GM12875 (cell line): ENCODE results near the gene TEX12.

Source experiments
- H3K4me3 ChIP-seq: one replicate; pipeline ENCODE4 v1.5.1; 2011; ENCODE audit warnings: low read depth, low read length, control low read depth
- TF ChIP-seq, protein P1 (sequence below): IDR thresholded peaks from 2 replicates; pipeline ENCODE4 v1.5.1; 2011; ENCODE audit warnings: low read depth, mild to moderate bottlenecking, control low read depth, inconsistent platforms, low read length, moderate library complexity, borderline replicate concordance; ENCODE audit not compliant: insufficient read depth

The TEX12 gene

GRCh38 chr11:112167145-112167544 is at the start of gene TEX12:
Gene TEX12, plus strand, starts transcription at chr11:112167372. Its CDS starts 1,897 bp downstream, at chr11:112169269.
- TF ChIP-seq, protein P1, sequence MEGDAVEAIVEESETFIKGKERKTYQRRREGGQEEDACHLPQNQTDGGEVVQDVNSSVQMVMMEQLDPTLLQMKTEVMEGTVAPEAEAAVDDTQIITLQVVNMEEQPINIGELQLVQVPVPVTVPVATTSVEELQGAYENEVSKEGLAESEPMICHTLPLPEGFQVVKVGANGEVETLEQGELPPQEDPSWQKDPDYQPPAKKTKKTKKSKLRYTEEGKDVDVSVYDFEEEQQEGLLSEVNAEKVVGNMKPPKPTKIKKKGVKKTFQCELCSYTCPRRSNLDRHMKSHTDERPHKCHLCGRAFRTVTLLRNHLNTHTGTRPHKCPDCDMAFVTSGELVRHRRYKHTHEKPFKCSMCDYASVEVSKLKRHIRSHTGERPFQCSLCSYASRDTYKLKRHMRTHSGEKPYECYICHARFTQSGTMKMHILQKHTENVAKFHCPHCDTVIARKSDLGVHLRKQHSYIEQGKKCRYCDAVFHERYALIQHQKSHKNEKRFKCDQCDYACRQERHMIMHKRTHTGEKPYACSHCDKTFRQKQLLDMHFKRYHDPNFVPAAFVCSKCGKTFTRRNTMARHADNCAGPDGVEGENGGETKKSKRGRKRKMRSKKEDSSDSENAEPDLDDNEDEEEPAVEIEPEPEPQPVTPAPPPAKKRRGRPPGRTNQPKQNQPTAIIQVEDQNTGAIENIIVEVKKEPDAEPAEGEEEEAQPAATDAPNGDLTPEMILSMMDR = no peak
- H3K4me3 ChIP-seq = no peak within 1 kb of the TSS

DNA sequence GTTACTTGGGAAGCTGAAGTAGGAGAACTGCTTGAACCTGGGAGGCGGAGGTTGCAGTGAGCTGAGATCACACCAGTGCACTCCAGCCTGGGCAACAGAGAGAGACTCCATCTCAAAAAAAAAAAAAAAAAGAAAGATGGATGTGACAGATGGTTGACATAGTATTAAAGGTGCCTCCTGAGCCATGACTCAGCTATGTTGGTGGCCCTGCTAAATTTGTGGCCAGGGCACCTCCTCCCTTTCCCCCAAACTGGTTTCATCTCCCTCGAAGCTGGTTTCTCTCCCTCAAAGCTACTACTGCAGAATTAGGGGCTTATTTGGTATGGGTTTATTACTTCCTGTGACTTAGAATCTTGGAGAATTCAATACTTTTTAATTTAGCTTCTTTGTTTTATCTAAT is 49.0 kb upstream of the TEX12 start:
- TF ChIP-seq, protein P1 = no peak
- H3K4me3 ChIP-seq = no peak overlapping the region

DNA sequence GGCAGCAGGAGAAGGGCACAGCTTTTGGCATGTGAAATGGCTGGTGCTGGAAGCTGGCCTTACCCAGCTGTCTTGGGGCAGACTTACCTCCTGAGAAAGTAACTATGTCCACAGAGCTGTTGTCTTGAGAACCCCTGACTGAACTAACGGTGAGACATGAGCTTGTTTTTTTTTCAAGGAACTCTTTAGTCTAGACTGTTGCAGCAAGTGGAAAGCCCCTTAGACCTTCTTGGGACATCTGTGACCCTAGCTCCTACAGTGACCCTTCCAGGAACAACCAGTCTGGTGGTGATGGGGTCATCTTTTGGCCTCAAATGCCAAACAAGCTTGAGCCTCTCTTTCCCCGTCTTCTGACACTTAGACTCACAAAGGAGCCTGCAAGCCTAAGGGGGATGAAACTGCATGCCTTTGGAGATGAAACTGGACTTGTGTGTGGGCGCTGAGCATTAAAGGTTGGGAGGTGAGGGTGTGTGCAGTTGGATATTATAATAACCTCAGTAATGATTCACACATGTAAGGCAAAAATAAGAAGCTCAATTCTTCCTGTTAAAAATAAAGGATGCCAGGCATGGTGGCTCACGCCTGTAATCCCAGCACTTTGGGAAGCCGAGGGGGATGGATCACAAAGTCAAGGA is 45.1 kb upstream of the TEX12 start:
- no peak overlapping the region for H3K4me3 ChIP-seq
- TF ChIP-seq, protein P1 = no peak

DNA sequence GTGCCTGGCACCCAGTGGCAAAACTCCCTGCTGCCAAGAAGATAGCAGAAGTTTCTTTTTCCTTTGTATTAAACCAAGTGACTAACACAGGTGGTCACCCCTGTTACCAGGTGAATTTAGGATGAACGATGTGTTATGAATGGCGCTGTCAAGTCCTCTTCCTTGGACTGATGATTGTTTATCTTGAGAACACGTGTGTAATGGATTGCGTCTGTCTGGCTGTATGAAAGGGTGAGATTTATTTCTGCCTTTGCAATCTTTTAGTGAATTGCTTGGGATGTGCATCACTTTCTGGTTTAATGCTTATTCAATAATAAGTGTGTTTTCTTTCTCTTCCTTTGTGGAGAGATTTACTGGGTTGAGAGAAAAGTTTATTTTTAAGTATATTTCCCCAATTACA is 44.0 kb upstream of the TEX12 start:
- TF ChIP-seq, protein P1 = no peak

GRCh38 chr11:112127056-112127455 is 40.1 kb upstream of the TEX12 start:
- TF ChIP-seq, protein P1 = no peak
- no peak overlapping the region for H3K4me3 ChIP-seq

More for the DNA sequence above, 44.0 kb upstream of the TEX12 start:
- no peak overlapping the region for H3K4me3 ChIP-seq

- TF ChIP-seq, protein P1 = no peak
- H3K4me3 ChIP-seq = no peak overlapping the region
These were observed 38.6 kb upstream of the TEX12 start for GRCh38 chr11:112128483-112129121.

- TF ChIP-seq, protein P1 = no peak
- no peak overlapping the region for H3K4me3 ChIP-seq
These were observed 37.5 kb upstream of the TEX12 start for GRCh38 chr11:112129656-112130055.
